Tibial nerve (tissue), 4 donors: ENCODE data around the gene BCL2L13. TPM values are rescaled to one million over a fixed set of nuclear protein-coding genes. Genes with fewer than 3 reads are reported as not detected.
A peak's percentile ranks its signal among the peaks of the same experiment; 100 is the strongest.

ENCODE experiments used
- DNase-seq, 2 donors: peaks; one replicate each; pipeline ENCODE4 v3.0.0-alpha.2; 2019; ENCODE audit warnings: low spot score in 2 of 2
- H3K27ac ChIP-seq, 4 donors: fragments of 200-600 bp; sonication (generic) in 3 of 4; one replicate each; pipeline ENCODE4 v1.5.1; 2017 to 2019; ENCODE audit warnings: mild to moderate bottlenecking in 1 of 4
- H3K27me3 ChIP-seq, 2 donors: fragments of 200-600 bp; sonication (generic) in 1 of 2; one replicate each; pipeline versions ENCODE4 v1.5.1 to v1.6.0; 2017 to 2019
- H3K36me3 ChIP-seq, 3 donors: fragments of 200-600 bp; sonication (generic); one replicate each; pipeline ENCODE4 v1.5.1; 2018 to 2019
- H3K4me1 ChIP-seq, 4 donors: fragments of 200-600 bp; sonication (generic) in 3 of 4; one replicate each; pipeline ENCODE4 v1.5.1; 2017 to 2019
- H3K4me3 ChIP-seq, 4 donors: fragments of 200-600 bp; sonication (generic) in 3 of 4; one replicate each; pipeline ENCODE4 v1.5.1; 2017 to 2019; ENCODE audit warnings: mild to moderate bottlenecking in 1 of 4, moderate library complexity in 1 of 4
- H3K9me3 ChIP-seq, 4 donors: fragments of 200-600 bp; sonication (generic) in 3 of 4; one replicate each; pipeline ENCODE4 v1.5.1; 2017 to 2019
- EP300 ChIP-seq, 2 donors: sonication (generic); formaldehyde crosslinking; IDR thresholded peaks; one replicate each; pipeline ENCODE4 v1.6.1; 2017; ENCODE audit warnings: antibody characterized with exemption in 2 of 2, mild to moderate bottlenecking in 1 of 2
- POLR2A ChIP-seq, 2 donors: fragments of 450-650 bp; IDR thresholded peaks; one replicate each; pipeline ENCODE4 v1.6.1; 2017; ENCODE audit warnings: antibody characterized with exemption in 2 of 2, mild to moderate bottlenecking in 2 of 2, moderate library complexity in 2 of 2
- WGBS, 2 donors: methylation state at CpG; one replicate each; pipeline ENCODE4 v1.1.5; 2018; 5-methylcytosine and 5-hydroxymethylcytosine counted together
- total RNA-seq, 4 donors: library from RNA; depleted of rRNA; stranded (reverse); fragments of >200 nt; gene quantifications; one replicate each; pipeline ENCODE4 v1.1.0, GENCODE V29; 2016
- TF ChIP-seq, protein P1 (sequence below), 5 experiments: fragments of 200-600 bp in 3 of 5; fragments of 450-650 bp in 2 of 5; sonication (generic) in 3 of 5; IDR thresholded peaks; one replicate each; pipeline ENCODE4 v1.5.1; 2016 to 2019; ENCODE audit warnings: antibody characterized with exemption in 5 of 5, mild to moderate bottlenecking in 3 of 5, moderate library complexity in 2 of 5

Gene BCL2L13
- total RNA-seq, 4 donors from 2014 or later, result 47.4 to 74.7 (median 60.9) TPM

DNA sequence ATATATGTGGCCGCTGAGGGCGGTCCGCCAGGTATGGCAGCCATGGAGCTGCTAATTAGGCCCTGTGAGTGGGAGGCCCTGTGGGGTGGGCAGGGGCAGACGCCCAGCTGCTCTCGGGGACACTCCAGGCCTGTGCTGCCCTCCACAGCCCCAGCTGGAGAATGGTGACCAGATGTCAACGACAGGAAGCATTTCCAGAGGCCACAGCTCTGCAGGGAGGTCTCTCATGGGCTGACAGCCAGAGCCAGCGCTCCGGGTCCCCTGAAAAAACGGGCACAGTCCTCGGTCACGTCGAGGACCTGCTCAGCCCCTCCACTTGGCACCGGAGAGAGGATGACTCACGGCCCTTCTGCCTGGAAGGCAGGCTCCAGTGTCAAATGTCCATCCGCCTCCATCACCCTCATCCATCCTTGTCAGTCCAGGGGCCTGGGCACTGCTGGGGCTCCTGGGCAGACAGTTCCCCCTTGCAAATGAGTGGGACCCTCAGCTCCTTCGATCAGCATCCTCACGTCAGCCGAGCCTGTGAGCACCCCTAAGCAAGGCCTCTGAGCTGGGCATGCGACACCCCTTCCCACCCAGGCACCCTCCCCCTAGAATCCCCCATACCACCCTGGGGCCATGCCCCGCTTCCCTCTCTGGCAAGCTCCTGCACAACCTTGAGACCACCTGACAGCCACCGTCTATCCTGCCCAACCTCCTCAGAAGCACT, 133.8 kb downstream of the BCL2L13 start:
- Histone ChIP-seq H3K9me3 (no peaks in the 10 kb centered on the region), H3K4me1 (peaks cover 0 to 30% (median 13%) of the 10 kb centered on the region in 4 donors), H3K27me3 (no peaks in the 10 kb centered on the region), H3K27ac (no peak overlapping the region), H3K36me3 (no peaks in the 10 kb centered on the region), H3K4me3 (peak overlapping the region in 2 of 4 donors; percentile 73 to 83)
- DNase-seq, result no peak
- WGBS, 2 donors, result 61 to 84% methylated on average over 7 to 14 of the region's 21 CpGs
- TF ChIP-seq EP300 (IDR thresholded peaks at IDR 0.05), result no peak
- TF ChIP-seq, protein P1, sequence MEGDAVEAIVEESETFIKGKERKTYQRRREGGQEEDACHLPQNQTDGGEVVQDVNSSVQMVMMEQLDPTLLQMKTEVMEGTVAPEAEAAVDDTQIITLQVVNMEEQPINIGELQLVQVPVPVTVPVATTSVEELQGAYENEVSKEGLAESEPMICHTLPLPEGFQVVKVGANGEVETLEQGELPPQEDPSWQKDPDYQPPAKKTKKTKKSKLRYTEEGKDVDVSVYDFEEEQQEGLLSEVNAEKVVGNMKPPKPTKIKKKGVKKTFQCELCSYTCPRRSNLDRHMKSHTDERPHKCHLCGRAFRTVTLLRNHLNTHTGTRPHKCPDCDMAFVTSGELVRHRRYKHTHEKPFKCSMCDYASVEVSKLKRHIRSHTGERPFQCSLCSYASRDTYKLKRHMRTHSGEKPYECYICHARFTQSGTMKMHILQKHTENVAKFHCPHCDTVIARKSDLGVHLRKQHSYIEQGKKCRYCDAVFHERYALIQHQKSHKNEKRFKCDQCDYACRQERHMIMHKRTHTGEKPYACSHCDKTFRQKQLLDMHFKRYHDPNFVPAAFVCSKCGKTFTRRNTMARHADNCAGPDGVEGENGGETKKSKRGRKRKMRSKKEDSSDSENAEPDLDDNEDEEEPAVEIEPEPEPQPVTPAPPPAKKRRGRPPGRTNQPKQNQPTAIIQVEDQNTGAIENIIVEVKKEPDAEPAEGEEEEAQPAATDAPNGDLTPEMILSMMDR (IDR thresholded peaks at IDR 0.05), result no peak

DNA sequence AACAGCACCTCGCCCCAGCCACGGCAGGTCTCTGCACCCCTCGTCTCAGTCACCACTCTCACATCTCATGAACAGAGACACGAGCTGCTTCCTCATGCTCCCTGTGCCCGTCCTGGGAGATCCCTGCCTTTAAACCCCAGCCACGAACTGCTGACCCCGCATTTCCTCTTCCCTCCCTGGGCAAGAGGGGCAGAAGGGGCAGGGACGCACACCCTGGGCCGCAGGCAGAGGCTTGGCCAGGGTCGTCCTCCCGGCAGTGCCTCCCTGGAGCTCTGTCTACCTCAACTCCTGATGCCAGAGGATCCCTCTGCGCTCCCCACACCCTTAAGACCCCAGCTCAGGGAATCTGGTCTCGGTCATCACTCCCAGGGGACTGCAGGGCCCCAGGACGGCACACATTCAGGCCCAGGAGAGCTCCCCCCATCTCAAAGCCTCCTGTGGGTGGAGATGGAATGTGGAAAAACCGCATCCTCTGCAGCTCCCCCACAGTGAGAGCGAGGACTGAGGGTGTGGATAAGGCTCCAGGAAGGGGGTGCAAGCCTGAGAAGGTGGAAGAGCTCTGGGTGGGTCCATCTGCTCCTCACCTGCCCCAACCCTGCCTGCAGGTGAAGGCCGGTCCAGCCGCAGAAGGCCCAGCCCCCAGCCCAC, 134.5 kb downstream of the BCL2L13 start:
- TF ChIP-seq, protein P1 (IDR thresholded peaks at IDR 0.05), result no peak
- TF ChIP-seq POLR2A (IDR thresholded peaks at IDR 0.05) (no peak), EP300 (IDR thresholded peaks at IDR 0.05) (no peak)
- WGBS, 2 donors, result 46 to 58% methylated on average over 14 to 18 of the region's 18 CpGs
- Histone ChIP-seq H3K36me3 (no peaks in the 10 kb centered on the region), H3K4me1 (peaks cover 0 to 30% (median 11%) of the 10 kb centered on the region in 4 donors), H3K9me3 (no peaks in the 10 kb centered on the region), H3K27ac (no peak overlapping the region), H3K27me3 (no peaks in the 10 kb centered on the region), H3K4me3 (peak overlapping the region in 3 of 4 donors; percentile 41 to 83 (median 73))
- no peak for DNase-seq

DNA sequence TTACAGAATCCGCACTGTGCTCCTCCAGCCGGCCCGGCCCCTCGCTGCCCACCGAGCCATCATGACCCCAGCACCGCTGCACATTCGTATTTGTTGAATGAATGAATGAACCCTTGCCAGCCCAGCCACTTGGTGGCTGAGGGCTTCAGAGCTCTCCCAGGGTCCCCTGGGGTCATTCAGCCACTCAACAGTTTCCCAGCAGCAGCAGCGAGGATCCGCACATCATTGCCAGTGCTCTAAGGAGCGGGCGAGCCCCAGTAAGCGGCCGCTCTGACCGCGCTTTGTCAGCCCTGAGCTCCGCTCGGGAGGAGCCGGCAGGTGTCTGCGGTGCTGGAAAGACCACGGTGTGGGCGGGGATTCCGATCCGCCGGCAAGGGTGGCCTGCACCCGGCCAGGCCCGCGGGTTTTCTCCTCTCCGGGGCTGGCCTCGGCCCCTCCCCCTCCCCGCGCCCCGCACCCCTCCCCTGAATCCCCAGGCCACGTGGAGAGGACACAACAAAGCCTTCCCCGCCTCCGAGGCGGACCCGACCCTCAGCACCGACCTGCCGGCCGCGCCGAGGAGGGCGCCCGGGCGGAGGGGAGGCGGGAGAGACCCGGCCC, 135.1 kb downstream of the BCL2L13 start:
- H3K9me3 ChIP-seq, result no peaks in the 10 kb centered on the region

DNA sequence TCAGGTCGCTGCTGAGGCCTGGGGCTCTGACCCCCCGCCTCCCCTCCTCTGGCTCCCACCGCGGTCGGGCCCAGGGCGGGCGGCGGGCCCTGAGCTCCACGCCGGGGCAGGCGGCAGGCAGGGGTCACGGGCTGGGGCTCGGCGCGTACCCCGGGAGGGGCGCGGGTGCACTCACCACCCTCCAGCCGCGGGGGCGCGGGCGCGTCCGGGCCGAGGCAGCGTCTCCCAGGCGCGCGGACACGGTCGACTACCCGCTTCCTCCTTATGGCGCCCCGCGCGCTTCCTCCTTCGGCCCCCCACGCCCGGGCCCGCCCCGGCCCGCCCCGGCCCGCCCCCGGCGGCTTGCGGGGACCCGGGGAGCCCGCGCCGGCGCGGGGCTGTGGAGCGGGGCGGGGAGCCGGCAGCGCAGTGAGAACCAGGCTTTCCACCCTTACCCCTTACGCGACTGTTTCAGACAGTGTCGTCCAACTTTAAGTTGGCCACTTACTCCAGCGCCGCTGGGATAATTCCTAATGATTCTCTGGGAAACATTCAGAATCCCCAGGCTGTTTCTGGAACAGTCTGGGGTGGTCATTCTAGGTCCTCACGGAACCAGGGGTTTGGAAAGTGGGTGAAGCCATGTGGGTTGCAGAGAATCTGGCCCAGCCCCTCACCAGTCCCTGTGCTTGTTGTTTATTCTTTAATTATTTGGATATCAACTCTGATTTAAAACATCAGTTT, 135.8 kb downstream of the BCL2L13 start, which contains the start of gene BID:
Gene BID (minus strand): TSS at position 264 of the 720 bp plus-strand sequence. CDS start 24,353 bp downstream, outside the sequence.
- TF ChIP-seq, protein P1 (IDR thresholded peaks at IDR 0.05), result no peak
- TF ChIP-seq EP300 (IDR thresholded peaks at IDR 0.05) (no peak), POLR2A (IDR thresholded peaks at IDR 0.05) (no peak)
- WGBS, 2 donors, result 0 to 2% methylated on average over 6 to 17 of the region's 64 CpGs
- H3K4me1 ChIP-seq, result peaks cover 0 to 30% (median 11%) of the 10 kb centered on the region in 4 donors
- no peak for DNase-seq
- H3K36me3 ChIP-seq, result no peaks in the 10 kb centered on the region
- peak within 1 kb of the TSS; percentile 41 to 83 (median 63) for H3K4me3 ChIP-seq
- no peaks in the 10 kb centered on the region for H3K9me3 ChIP-seq
- H3K27me3 ChIP-seq, result no peaks in the 10 kb centered on the region
- peak within 1 kb of the TSS in 2 of 4 donors; percentile 76 to 87 for H3K27ac ChIP-seq

More for the DNA sequence above, 135.1 kb downstream of the BCL2L13 start:
- TF ChIP-seq POLR2A (IDR thresholded peaks at IDR 0.05), result no peak
- TF ChIP-seq, protein P1 (IDR thresholded peaks at IDR 0.05), result no peak
- no peak for TF ChIP-seq EP300 (IDR thresholded peaks at IDR 0.05)
- Histone ChIP-seq H3K4me3 (peak overlapping the region; percentile 41 to 83 (median 63)), H3K27me3 (no peaks in the 10 kb centered on the region), H3K27ac (peak overlapping the region in 2 of 4 donors; percentile 76 to 87), H3K4me1 (peaks cover 0 to 30% (median 11%) of the 10 kb centered on the region in 4 donors), H3K36me3 (no peaks in the 10 kb centered on the region)
- 4 to 5% methylated on average over 27 to 33 of the region's 47 CpGs for WGBS, 2 donors
- DNase-seq, result no peak
